IPS DF 4.7 (cell line): ENCODE measurements around the gene CCDC194.
"Not testable (repeated sequence)": the region's sequence is repeated elsewhere in the genome, so short reads cannot be mapped to it uniquely, and the experiment has no call there.

Experiments
- DNase-seq: peaks from one replicate; pipeline ENCODE4 v3.0.0-alpha.2; 2013; ENCODE audit warnings: low spot score; ENCODE audit errors: extremely low read depth

CCDC194 gene

DNA sequence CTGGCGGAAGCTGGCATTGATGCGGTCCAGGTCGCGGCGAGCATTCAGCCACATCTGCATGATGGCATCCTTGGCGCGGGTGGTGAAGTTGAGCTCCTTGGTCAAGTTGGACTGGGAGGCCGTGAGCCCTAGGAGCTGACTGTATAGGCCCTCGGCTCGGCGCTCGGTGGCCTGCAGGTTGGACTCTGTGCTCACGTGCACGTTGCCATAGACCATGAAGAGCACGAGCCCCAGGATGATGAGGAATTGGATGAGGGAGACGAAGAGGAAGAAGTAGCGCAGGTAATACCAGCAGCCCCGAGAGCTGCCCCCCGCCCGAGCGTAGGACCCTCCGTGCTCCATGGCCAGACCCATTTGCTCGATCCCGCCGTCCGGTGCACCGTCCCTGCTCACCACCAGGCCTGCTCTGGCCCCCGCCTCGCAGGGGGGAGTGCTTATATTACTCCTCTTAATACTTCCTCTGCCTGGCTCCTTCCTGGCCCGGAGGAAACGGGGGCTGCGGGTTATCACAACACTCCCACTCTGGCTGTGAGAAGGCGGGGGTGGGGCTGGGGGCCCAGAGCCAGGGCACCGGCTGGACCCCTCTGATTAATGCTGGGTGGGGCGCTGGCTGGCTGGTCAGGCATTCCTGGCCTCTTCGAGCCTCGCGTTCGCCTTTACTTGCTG lies 16.9 kb downstream of the CCDC194 start, which contains the start of gene PLVAP:
Gene PLVAP, minus strand, starts transcription at position 408 of the 666 bp plus-strand sequence. Its CDS starts 54 bp downstream, at position 354.
- DNase-seq = no peak

GRCh38 chr19:17370026-17370587 lies 23.9 kb downstream of the CCDC194 start:
- DNase-seq = no peak

GRCh38 chr19:17365361-17365760 lies 28.6 kb downstream of the CCDC194 start:
- no peak for DNase-seq

GRCh38 chr19:17363852-17364605 lies 30.0 kb downstream of the CCDC194 start:
- DNase-seq = not testable (repeated sequence)

DNA sequence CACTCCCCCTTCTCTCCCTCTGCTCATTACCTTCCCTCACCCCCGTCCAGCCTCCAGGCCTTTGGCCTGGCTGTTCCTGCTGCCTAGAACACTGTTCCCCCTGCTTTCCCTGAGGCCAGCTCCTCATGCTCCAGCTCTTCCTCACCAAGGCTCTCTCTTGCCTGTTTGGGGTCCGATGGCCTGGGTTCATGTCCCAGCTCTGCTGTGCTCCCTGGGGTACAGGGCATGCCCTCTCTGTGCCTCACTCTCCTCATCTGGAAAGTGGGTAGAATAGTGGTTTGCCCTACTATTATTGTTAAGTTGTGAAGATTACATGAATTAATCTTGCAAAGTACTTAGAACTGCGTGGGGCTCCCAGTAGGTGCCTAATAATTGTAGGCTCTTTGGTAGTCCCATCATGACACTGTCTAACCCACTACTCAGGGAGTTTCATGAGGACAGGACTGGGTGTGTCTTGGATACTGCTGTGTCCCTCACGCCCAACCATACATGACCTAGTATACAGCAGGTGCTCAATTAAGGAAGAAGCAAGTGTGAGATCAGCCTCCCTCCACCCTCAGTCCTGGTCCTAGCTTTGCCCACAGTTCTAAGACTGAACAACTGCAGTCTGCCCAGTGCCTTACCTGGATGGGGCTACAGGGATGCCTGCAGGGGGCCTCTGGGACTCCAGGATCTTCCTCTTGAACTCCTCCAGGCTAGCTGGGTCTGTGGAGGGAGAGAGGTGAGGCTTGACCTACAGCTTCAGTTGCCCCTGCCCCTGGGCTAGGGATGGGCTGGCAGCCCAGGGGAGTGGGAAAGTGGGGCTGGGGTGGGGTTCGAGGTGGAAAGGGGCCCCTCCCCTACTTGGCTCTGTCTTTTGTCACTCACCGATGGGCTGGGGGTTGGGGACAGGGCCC lies 33.8 kb downstream of the CCDC194 start:
- no peak for DNase-seq

DNA sequence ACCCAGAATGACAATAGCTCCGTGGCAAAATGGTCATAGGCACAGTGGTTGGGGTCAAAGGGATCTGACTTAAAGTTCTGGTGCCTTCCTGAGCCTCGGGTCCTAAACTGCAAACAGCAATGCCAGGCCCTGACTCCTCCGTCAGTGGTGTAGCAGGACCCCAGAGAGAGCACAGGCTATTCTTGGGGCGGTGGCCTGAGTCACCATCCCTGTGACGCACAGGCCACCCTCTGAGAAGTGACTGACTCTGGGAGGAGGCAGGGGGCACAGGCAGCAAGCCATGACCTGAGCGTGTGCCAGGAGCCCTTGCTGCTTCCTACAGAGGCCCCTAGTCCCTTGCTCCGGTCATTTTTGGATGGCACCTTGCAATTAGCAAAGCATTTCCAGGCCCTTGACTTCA lies 35.6 kb downstream of the CCDC194 start:
- DNase-seq = no peak

DNA sequence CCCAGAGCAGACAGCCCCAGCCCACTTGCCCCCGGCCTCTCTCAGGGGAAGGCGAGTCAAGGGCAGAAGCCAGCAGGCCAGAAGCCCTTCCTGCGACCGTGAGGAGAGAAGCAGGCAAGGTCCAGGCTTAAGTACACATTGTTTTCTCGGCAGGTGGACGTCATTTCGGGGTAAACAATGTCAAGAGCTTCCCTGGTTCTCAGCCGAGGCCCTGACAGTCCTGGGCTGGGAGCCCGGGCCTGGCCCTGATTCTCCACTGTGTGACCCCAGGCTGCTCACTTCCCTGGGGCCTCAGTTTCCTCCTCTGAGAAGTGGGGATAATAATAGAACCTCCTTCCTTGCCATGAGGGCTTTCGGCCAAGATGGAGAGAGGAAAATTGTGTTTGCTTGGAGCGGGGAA lies 36.3 kb downstream of the CCDC194 start:
- DNase-seq = no peak

DNA sequence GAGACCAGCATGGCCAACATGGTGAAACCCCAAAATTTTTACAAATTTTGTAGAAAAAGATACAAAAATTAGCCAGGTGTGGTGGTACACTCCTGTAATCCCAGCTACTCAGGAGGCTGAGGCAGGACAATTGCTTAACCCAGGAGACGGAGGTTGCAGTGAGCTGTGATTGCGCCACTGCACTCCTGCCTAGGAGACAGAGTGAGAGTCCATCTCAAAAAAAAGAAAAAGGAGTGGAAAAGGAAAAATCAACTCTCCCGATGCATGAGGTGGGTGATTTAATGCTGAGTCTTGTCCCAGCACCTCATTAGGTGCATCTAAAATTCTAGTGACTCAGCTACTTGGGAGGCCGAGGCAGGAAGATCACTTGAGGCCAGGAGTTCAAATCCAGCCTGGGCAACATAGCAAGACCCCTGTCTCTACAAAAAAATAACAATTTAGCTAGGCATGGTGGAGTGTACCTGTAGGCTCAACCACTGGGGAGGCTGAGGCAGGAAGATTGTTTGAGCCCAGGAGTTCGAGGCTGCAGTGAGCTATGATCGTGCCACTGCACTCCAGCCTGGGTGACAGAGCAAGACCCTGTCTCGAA lies 36.8 kb downstream of the CCDC194 start:
- no peak for DNase-seq

DNA sequence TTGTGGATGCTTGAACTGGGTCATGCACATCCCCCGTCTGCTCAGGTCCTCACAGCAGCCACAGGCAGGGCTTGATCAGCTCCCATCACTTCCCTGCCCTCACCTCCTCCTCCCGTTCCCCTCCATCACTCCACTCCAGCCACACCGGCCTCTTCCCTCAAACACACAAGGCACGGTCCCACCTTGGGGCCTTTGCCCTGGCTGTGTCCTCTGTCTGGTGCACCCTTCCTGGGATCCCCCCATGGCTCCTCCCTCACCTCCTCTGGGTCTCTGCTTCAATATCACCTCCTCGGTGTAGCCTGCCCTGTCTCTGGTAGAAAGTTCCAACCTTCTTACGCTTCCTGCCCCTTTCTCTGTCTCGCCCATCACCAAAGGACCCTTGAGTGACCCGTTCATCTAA lies 40.6 kb downstream of the CCDC194 start:
- no peak for DNase-seq

GRCh38 chr19:17352608-17353280 lies 41.3 kb downstream of the CCDC194 start:
- no peak for DNase-seq

- no peak for DNase-seq
Measured at GRCh38 chr19:17351815-17352435, 42.1 kb downstream of the CCDC194 start.

- no peak for DNase-seq
Measured at GRCh38 chr19:17348700-17349099, 45.3 kb downstream of the CCDC194 start.

GRCh38 chr19:17347877-17348276 lies 46.1 kb downstream of the CCDC194 start:
- DNase-seq = no peak

DNA sequence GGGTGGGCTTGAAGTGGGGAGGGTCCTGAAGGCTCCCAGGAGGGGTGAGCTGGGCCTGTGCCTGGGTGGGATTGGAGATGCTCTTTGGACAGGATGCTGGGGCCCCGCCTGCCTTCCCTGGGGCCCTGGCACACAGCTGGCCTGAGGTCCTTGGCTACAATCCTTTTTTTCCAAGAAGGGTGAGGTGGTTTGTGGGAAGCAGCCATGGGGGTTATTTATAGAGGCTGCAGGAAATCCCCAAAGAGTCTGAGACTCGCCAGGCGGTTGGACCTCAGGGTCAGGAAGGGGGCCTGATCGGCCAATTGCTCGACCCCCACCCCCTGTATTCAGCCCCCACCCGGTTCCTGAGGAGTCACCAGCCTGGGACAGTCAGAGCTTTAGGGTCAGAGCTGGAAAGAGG lies 46.6 kb downstream of the CCDC194 start:
- DNase-seq = no peak

DNA sequence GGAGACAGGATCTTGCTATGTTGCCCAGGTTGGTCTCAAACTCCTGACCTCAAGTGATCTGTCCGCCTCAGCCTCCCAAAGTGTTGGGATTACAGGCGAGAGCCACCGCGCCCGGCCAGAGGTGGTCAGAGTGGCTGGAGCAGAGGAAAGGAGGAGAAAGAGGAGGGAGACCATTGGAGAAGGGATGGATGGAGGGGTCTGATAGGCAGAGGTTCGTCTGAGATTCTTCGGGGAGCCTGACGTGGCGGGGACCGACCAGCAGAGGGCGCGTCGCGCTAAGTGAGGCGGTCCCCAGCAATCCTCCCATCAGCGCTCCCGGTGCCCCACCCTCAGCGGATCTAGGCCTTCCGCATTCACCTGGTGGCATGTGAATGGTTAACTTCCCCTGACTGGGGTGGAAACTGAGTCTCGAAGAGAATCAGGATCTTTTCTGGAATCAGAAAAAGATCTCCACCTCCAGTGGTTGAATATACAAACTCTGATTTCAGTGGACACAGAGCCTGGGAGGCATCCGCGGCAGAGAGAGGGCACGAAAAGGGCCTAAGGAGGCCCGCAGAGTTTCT lies 47.8 kb downstream of the CCDC194 start:
- no peak for DNase-seq

GRCh38 chr19:17341845-17342244 lies 52.2 kb downstream of the CCDC194 start:
- no peak for DNase-seq

DNA sequence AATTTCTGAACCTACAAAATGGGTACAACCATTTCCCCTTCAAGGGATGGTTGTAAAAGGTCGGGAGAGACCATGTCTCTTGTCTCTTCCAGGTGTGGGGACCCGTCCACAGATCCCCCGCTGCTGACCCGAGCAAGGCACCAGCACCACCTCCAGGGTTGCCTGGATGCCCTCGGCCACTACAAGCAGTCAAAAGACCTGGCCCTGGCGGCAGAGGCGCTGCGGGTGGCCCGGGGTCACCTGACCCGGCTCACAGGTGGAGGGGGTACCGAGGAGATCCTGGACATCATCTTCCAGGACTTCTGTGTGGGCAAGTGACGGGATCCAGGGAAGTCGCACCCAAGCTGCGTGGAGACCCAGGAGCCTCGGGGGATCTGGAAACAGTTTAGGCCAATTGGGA lies 52.6 kb downstream of the CCDC194 start:
- no peak for DNase-seq

DNA sequence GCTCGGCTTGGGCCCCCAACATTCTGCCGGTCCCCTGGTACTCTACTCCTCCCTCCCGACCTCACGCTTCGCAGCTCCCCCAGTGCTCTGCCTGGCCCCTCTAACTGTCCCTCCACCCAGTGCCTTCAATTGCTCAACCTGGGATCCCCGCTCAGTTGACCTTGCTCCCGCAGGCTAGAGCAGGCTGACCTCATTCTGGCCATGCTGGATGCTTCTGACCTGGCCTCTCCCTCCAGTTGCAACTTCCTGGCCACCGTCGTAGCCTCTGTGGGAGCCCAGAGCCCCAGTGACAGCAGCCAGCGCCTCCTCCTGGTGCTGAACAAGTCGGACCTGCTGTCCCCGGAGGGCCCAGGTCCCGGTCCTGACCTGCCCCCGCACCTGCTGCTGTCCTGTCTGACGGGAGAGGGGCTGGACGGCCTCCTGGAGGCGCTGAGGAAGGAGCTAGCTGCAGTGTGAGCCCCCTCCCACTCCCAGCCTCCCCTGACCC lies 53.1 kb downstream of the CCDC194 start:
- DNase-seq = no peak
